NOMO-1 (cell line): ENCODE data around the gene CEMIP2.
"Not testable (repeated sequence)": the region's sequence is repeated elsewhere in the genome, so short reads cannot be mapped to it uniquely, and the experiment has no call there.

Experiments
- DNase-seq, 2 experiments: peaks; one replicate each; lab custom pipeline; 2025; ENCODE audit not compliant: unreplicated experiment in 2 of 2; lab: John Stamatoyannopoulos, UW

CEMIP2 gene, protein sequence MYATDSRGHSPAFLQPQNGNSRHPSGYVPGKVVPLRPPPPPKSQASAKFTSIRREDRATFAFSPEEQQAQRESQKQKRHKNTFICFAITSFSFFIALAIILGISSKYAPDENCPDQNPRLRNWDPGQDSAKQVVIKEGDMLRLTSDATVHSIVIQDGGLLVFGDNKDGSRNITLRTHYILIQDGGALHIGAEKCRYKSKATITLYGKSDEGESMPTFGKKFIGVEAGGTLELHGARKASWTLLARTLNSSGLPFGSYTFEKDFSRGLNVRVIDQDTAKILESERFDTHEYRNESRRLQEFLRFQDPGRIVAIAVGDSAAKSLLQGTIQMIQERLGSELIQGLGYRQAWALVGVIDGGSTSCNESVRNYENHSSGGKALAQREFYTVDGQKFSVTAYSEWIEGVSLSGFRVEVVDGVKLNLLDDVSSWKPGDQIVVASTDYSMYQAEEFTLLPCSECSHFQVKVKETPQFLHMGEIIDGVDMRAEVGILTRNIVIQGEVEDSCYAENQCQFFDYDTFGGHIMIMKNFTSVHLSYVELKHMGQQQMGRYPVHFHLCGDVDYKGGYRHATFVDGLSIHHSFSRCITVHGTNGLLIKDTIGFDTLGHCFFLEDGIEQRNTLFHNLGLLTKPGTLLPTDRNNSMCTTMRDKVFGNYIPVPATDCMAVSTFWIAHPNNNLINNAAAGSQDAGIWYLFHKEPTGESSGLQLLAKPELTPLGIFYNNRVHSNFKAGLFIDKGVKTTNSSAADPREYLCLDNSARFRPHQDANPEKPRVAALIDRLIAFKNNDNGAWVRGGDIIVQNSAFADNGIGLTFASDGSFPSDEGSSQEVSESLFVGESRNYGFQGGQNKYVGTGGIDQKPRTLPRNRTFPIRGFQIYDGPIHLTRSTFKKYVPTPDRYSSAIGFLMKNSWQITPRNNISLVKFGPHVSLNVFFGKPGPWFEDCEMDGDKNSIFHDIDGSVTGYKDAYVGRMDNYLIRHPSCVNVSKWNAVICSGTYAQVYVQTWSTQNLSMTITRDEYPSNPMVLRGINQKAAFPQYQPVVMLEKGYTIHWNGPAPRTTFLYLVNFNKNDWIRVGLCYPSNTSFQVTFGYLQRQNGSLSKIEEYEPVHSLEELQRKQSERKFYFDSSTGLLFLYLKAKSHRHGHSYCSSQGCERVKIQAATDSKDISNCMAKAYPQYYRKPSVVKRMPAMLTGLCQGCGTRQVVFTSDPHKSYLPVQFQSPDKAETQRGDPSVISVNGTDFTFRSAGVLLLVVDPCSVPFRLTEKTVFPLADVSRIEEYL (N-terminal part only)

DNA sequence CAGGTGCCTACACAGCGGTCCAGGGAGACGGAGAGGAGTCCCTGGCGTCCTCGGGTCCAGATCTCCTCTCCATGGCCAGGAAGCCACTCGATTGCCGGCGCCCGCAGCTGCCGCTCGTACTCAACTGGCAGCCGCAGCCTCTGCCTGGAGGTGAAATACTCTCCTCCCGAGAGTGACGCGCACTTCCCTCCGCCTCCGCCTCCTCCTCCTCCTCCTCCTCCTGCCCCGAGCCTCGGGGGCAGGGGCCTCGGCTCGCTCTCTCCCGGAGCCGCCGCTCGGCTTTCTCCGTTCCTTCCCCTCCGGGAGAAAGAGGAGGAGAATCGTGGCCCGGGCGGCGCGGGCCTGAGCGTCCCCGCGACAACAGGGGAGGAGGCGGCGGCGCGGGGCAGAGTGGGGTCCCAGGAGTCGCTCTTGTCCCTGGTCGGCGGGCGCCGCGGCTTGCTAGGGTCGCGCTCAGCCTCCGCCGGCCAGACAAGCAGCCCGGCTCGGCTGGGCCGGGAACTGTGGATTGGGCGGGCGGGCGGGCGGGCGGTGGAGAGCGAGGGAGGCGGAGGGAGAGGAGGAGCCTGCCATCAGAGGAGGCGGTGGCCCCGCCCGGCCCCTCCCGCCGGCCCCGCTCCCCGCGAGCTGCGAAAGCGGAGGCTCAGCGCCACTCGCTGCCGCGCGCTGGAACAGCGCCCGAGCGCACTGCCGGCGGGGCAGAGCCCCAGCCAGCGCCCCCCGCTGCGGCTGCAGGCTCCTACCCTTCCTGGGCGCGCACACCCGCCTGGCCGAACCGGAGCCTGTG lies at the start of gene CEMIP2:
TSS of gene CEMIP2 (minus strand) at position 126 of the 787 bp plus-strand sequence. CDS start 18,140 bp downstream, outside the sequence.
- DNase-seq: peak; percentile 37 to 51

DNA sequence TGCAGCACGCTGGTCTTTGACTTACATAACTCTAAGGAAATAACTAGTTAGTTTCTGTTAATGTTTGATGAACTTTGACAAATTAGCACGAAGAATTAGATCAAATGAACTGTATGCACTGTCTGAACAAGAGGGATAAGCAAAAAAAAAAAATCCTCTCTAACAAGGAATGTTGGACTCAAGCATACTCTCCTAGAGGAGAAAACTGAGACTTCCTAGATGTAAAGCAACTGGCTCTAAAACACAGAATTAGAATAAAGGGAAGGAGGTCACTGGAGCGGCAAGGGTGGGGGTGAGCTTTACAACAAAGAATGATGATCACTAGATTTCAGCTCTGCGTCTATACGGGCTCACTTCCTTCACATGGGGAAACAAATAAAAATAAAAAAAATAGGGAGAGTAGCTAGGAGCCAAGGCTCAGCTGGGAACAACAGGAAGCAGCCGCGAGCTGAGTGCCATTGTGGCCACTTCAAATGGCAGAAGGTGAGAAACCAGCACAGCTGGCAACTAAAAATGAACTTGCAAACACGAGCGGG lies 48.7 kb upstream of the CEMIP2 start:
- no peak for DNase-seq

DNA sequence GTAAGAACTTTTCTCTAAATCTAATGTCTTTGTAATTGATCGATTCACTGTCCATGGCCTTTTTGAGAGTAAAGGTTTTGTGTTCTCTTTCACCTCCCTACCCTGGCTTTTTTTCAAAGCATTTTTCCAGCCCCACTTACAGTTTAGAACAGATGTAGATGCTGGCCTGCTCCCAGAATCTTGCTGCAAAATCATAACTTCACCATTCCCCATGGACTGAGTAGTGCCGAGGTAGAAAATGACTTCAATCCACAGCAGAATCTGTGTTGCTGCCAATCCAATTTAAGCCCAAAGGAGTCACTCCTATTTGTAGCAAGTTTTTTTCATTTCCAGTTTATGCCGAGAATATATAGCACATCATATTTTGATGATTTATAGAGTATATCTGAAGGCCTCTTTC lies 46.5 kb upstream of the CEMIP2 start:
- DNase-seq: no peak

DNA sequence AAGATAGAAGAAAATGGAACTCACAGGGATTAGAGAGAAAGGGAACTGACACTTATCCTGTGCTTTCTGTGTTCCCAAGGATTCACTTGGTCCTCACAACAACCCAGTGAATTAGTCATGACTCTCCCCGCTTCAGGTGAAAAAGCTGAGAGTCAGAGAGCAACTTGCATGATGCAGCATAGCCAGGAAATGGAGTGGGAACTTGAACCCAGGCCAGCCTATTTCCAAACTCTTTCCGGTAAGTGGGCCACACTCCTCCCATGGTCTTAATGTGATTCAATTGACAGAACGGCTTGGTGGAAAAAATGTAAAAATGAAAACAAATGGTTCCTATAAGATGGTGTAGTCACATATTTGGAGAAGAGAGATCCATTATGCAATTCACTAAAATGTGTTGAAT lies 45.9 kb upstream of the CEMIP2 start:
- DNase-seq: no peak

DNA sequence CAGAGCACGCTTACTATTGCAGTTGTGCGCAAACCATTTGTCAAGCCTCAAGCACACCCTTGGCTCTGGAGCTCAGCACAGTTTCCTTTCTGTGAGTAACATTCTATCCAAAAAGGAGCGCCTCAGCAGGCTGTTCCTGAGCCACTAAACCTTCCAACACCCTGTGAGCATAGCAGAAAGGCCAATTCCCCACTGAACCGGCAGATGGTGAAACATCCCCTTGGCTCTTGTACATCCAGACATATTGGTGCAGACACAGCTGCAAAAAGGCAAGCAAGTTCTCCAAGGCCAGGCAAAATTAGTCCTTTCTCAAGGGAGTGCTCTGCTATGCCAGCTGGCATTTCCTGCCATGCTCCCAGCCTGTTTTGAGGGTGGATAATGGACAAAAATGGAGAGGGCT lies 44.1 kb upstream of the CEMIP2 start:
- DNase-seq: no peak

DNA sequence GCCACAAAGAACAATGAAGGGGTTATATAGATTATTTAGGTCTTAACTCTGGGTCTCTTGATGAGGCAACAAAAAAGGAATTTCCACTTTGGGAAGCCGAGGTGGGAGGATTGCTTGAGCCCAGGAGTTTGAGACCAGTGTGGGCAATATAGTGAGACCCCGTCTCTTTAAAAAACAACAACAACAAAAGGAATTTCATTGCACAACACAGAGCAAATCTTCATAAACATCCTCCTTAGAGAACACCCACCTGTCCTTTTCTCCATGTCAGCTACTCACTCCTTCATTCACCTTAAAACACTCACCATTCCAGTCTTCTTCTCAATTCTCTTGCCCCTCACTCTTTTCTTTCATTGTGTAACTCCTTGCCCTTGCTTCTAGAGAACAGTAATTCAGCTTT lies 39.8 kb upstream of the CEMIP2 start:
- no peak for DNase-seq

DNA sequence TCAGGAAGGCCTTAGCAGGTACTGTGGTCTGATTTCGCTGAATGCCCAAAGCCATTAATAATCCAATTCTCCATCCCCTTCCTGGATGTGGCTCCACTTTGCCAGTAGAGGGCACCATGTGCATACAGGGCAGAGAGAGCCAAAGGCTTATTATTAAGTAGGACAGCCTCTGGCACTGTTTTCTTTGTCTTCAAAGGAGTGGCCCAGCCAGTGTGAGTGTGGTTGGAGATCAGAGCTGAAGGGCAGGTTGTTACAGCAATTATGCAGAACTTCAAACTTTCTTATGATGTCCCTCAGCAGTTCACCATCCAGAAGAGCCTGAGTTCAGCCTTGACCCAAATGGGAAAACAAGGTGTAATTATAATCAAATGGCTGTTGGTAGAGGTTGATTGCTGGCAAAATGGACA lies 38.6 kb upstream of the CEMIP2 start:
- DNase-seq: peak; percentile 15 to 66

DNA sequence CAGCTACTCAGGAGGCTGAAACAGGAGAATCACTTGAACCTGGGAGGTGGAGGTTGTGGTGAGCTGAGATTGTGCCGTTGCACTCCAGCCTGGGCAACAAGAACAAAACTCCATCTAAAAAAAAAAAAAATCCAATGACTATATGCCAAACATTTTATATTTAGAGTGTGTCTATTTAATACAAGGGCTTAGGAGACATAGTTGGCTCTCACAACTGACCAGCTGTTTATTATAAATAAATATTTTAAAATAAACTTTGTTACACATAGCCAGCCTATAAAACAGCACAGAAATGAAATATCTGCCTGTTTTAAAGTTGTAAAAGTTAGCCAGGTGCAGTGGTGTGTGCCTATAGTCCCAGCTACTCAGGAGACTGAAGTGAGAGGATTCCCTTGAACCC lies 36.8 kb upstream of the CEMIP2 start:
- not testable (repeated sequence) for DNase-seq

DNA sequence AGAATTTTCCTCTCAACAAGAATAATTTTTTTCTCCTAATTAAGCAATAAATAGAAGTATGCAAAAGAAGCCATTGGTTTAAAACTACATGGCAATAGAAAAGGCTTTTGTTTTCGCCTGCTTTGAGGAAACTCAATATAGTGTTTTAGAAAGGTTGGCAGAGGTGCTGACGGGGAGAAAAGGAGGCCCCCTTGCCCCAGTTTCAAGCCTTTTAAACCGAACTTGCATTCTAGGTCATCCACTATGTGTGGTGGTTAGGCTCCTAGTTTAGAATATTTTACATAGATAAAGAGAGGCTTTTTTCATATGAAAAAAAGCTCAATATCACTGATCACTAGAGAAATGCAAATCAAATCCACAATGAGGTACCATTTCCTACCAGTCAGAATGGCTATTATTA lies 33.5 kb upstream of the CEMIP2 start:
- no peak for DNase-seq

DNA sequence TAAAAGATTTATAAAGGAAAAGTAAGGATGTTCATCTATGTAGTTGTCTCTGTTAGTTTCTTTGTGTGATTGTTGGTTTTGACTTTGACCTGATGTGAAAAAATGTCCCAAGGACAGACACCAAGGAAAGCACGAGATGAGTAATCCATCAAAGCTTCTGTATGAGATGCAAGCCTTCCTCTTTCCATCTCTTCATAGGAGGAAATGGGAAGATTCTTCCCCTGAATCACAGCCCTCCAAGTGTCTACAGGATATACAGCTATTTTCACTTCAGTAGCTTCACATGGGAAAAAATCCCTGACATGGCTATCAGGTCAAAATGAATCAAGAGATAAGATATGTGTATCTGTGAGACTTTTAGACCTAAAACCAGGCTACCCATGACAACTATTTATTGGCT lies 29.0 kb upstream of the CEMIP2 start:
- no peak for DNase-seq

DNA sequence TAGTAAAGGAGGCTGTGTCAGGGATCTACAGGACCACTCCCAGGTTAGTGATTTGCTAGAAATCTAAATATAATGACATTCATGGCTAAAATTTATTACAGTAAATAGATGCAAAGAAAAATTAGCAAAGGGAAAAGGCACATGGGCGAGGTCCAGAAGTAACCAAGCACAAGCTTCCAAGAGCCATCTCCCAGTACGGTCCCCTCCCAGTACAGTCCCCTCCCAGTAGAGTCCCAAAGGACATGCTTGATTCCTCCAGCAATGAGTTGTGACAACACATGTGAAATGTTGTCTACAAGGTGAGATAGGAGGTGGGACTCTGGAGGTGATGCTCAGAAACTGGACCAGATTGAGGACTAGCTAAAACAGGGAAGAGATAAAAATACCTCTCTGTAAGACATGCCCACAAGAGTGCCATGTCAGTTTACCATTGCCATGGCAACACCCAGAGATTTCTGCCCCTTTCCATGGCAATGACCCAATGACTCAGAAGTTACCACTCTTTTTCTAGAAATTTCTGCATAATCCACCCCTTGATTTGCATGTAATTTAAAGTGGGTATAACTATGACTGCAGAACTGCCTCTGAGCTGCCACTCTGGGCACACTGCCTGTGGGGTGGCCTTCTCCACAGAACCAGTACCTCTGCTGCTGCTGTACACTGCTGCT lies 27.9 kb upstream of the CEMIP2 start:
- DNase-seq: no peak

DNA sequence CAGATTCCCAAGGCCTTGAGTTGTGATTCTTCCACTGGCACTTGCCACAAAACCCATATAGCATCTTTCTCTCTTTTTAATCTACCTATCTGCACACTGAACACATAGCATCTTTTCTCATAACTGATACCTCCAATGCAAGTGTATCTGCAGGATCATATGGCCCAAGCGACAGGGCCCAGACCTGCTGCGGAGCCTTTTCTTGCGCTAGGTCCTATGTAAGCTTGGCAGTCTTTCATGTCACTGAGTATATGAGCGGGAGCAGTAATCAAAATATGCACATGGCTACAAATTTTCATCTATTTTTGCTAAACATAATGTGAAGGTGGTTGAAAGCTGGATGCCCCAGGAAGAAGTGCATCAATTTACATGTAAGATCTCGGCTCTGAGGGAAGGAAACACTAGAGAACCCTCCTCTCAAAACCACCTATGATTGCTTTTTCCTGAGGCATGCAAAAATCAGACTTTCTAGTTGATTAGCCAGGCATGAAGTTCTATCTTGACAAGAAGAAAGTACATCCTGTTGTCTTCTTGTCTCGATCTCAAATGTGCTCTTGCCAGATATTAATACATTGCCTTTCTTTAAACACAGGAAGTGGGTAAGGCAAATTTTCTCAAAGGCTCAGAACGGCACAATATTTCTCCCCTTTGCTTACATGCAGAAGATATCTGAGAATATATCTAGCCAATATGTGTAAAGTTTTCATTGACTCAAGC lies 26.9 kb upstream of the CEMIP2 start:
- DNase-seq: no peak

DNA sequence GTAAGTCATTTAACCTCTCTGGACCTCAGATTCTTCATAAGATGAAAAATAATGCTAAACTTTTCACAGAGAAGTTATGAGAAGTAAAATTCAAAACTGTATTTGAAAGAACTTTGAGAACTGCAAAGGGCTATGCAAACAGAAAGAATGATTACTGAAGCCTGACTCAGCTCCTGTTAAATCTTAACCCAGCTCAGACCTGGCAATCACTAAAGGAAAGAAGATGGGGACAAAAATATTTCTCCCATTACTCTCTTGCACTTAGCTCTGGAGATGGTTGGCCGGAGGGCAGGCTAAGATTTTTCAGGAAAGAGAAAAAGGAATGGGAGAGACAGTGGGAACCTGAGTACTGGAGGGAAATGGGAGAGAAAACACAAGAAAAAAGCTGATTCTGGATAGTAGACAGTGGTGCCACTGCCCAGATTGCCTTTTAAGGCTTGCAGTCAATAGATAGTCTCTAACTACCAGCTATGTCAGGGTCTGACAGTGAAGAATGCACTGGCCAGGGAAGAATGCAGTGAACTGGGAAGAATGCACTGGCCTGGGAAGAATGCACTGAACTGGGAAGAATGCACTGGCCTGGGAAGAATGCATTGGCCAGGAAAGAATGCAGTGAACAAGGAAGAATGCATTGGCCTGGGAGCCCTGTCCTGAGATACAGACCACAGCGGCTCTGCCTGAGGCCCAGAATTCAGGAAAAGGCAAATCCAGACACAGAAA lies 25.2 kb upstream of the CEMIP2 start:
- DNase-seq: no peak

DNA sequence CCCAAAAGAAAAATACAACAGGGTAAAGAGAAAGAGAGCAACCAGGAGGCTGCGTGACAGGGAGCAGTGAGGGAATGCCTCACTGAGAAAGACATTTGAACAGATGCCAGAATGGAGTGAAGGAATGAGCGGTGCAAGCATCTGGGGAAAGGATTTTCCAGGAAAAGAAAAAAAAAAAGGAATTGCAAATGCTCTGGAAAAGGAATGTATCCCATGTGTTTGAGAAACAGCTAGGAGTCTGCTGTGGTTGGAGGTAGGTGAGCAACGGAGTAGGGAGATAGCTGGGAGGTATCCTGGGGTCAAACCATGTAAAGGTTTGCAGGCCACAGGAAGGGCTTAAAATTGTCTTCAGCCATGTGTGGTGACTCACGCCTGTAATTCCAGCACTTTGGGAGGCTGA lies 23.6 kb upstream of the CEMIP2 start:
- no peak for DNase-seq

DNA sequence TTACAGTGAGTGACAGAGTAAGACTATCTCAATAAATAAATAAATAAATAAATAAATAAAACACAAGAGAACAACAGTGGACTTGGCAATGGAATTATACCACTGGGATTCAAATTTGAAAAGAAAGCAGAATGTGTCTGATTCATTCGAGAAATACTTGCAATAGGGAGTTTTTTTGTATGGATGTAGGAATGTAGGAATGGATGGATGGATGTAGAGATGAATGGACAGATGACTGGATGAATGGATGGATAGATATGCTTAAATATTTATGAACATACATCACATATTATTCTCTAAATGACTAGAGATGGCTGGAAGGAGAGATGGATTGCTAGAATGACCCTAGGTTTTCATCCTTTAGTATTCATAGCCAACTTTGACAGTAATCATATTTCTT lies 22.0 kb upstream of the CEMIP2 start:
- DNase-seq: no peak

DNA sequence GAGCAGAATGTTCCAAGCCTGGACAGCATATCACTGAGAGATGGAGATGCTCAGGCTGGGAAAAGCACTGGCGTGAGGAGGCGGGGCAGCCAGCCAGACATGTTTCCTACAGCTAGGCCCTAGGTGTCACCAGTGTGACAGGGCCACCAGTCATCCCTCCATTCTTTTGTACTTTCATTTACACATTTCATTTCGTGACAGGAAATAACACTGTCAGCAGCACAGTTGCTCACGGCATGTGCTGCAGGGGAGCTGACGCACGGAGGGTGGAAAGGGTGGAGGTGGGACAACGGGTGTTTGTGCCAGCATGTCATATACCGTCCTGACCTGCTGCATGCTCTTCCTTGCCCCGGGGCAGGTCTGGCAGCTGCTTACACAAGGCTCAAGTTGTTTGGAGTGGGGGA lies 14.8 kb upstream of the CEMIP2 start:
- no peak for DNase-seq

DNA sequence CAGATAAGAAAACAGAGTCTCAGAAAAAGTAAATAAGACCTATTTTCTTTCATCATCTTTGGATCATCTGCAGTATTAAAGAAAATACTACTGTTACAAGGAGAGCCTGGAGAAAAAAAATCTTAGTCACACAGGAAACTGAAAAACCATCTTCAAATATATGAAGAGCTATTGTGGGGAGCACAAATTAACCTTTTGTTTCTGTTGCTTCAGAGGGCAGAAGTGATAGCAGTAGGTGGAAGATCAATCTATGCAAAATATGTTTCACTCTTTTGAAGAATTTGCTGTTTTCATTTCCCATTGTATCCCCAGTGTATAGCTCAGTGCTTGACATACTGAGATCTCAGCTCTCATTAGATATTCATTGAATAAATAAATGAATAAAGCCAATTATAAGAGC lies 13.1 kb upstream of the CEMIP2 start:
- DNase-seq: no peak

DNA sequence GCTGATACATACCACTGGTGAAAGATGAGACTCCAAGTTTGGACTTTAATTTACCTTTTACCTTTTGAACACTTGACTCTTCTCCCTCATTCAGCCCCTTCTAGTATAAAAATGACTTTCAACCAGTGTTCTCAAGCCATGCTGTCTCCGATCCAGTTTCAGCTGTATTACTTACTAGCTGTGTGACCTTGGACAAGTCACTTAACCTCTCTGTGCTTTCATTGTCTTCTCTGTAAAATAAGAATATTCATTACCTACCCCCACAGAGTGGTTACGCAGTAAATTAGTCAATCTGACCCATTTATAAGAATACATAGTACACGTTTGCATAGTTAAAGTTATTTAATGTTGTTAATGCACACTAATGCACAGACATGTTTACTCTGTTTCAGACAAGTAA lies 12.6 kb upstream of the CEMIP2 start:
- DNase-seq: no peak
